GDM1 (cell line): Measurements from ENCODE around the gene PARD6A.

Experiments
- DNase-seq: peaks from one replicate; lab custom pipeline; 2025; lab: John Stamatoyannopoulos, UW

The PARD6A gene

DNA sequence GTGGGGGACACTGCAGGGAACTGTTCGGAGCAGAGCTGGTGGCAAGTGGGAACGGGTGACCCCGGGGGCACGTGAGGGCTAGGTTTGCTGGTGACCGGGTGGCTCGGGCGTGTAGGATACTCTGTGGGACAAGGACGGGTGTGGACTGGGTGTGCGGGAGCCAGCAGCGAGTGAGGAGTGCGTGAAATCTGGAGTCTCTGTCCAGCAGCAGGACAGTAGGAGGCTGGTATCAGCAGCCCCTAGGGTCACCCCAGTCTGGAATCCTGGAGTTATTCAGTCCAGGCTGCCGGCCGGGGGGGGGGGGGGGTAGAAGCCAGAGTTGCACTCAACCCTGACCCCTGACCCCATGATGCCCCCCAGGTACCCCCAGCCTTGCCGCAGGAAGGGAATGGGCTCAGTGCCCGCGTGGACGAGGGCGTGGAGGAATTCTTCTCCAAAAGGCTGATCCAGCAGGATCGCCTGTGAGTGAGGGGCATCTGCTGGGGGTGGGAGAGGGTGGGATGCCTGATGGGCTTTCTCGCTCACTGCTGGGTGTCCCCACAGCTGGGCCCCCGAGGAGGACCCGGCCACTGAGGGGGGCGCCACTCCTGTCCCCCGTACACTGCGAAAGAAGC is 6.9 kb upstream of the PARD6A start:
- DNase-seq, result no peak

DNA sequence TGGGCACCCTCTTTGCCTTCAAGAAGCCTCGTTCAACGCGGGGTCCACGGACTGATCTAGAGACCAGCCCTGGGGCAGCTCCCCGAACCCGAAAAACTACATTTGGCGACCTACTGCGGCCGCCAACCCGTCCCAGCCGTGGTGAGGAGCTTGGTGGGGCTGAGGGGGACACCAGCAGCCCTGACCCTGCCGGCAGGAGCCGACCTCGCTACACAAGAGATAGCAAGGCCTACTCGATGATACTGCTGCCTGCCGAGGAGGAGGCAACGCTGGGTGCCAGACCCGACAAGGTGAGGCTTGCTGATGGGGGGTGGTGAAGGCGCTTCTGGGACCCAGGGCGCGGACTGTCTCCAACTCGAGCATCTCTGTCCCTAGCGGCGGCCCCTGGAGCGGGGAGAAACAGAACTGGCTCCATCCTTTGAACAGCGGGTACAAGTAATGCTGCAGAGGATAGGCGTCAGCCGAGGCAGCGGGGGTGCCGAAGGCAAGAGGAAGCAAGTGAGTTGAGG is 6.3 kb upstream of the PARD6A start:
- DNase-seq, result no peak

DNA sequence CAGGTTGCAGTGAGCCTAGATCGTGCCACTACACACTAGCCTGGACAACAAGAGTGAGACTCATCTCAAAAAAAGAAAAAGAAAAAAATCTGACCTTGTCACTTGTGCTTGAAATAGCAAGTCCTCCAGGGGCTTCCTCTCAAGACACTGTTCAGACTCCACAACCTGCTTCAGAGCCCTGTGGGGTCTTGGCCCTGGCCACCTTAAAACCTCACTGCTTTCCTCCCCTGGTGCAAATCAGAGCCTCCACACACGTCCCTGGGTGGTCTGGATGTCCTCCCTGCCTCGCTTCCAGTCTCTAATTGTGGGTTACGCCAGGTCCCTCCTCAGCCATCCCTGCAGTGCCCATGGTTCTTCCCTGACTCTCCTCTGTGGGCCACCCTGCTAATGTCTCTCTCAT is 5.4 kb upstream of the PARD6A start:
- no peak for DNase-seq

DNA sequence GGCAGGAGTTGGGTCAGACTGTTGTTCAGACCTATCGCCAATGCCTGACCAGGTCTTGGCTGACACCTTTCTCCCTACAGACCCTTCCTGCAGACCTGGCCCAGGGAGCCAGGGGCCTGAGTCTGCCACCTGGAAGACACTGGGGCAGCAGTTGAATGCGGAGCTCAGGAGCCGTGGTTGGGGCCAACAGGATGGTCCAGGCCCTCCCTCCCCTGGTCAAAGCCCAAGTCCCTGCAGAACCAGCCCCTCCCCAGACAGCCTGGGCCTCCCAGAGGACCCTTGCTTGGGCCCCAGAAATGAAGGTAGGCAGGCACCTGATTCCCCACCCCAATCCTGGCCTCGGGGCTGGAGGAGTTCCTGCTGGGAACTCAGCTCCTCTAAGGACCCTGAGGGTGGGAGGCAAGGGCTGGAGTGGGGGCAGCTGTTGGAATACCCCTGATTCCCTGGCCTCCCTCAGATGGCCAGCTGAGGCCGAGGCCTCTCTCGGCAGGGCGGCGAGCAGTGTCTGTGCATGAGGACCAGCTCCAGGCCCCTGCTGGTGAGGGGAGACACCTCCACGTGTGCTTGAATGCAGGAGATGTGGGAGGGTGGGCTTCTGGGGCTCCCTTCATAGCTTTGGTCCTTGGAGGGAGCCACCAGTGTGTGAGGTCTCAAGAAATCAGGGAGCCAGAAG is 4.3 kb upstream of the PARD6A start:
- no peak for DNase-seq

DNA sequence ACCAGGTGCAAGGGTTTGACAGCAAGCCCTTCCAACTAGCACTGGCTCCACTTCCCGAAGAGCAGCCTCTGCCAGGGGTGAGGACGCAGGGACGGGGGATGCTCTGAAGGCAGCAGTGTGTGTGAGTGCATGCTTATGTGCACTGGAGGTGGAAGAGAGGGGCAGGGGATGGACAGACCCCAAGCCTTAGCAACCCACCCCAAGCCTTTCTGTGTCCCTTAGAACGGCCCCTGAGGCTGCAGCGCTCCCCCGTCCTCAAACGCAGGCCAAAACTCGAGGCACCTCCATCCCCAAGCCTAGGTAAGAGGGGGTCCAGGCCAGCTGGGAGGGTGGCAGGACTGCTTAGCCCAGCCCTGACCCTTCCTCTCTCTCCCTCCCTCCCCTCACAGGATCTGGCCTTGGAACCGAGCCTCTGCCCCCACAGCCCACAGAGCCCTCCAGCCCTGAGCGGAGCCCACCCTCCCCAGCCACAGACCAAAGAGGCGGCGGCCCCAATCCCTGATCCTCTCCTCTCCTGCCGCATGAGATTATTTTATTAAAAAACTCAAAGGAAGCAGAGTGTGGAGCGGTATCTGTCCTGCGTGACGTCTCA is 3.6 kb upstream of the PARD6A start:
- no peak for DNase-seq

DNA sequence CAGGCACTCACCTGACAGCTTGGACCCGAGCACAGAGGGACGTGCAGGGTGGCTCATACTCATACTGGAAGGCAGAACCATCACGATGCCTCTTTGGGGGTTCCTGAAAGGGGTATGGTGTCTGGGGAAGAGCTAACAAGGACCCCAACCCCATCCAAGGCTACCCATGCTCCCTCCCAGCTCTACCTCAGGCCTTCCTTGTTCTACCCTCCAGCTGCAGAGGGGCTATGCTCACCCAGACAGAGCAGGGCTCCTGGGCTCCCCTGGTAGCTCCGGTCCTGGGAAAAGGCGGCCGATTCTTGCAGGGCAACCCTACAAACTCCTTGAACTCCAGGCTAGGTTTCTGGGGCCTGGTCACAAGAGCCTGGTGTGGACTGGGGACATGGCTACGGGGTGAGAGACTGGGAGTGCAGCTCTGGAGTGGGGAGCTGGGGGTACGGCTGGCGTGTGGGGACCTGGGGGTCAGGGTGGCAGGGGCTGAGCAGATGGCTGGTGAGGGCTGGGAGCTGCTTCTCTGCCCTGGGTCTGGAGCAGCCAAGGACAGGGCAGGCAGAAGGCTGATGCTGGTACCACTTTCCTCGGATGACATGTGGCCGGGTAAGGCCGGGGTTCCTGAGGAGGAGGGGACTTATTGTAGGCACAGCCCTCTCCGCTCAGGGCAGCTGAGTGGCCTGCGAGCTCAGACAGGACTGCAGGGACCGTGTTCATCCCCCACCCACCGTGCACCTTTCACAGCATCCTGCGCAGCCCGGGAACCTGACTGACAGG is 2.8 kb upstream of the PARD6A start:
- DNase-seq, result no peak

DNA sequence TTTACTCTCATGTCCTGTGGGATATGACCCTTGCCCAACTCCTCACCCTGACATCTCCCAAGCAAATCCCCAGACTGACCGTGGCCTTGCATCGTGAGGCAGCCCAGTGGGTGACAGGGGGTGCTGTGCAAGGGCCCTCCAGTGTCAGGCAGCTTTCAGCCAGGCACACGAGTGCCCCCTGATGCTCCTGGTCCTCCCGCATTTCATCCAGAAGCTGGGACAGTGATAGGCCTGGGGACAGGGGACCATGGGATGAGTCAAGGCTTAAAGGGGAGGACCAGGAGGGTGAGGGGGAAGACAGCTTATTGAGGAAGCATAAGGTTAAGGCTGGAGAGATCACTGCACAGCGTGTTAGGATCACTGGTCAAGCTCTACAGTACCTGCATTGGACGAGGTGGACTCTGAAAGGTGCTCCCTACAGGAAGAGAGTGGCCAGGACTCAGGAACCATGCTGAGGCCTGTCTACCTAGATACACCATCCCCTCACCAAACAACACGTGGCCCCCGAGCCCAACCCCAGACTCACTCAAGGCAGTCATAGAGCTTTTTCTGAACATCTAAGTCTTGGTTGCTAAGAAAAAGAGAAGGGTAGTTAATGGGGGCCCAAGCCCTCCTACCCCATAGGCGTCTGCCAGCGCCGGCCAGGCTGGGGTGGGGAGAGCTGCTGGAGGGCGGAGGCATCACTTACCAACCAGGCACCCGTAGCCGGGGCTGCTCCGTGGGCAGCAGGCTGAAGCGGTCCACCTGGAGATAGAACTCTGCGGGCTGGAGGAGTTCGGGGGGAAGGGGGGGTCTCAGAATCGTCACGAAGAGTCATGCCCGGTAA is 1.7 kb upstream of the PARD6A start:
- no peak for DNase-seq

DNA sequence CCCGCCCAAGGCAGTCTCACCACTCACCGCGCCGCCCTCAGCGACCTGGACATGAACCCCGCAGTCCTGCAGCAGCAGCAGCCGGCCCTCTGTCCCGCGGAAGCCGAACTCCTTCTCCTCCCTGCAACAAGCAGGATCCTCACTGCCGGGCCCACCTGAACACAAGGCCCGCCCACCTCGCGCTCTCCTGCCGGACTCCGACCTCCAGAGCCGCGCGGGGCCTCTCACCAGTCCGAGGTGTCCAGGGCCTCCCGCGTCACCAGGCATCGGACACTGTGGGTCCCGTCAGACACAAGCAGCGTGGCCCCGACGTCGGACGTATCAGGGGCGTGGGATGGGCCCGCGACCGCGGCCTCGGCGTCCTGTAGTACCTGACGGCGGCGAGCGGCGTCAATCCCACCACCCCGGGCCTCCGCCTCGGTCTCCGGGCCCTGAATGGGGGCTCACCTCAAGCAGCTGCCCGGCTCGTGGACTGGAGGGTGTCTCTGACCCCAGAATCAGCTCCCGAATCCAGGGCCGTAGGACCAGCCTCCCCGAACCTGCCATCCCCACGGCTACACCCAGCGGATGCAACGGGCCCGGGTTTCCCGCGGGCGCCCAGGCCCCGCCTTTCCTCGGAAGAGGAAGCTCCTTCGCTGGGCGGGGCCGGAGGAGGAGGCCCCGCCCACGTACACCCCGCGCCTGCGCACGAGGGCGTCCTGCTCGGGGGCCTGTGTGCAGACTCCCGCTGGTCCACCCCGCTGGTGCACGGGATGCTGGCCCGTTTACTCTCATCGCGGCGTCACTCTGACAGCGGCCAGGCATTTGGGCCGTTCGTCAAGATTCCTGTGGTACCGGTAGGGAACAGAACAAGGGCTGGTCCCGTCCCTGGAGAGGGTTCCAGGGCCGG is 841 bp upstream of the PARD6A start, which contains the start of gene ACD:
Gene ACD, minus strand, starts transcription at position 586 of the 889 bp plus-strand sequence. Its CDS starts 40 bp downstream, at position 546.
- DNase-seq, result peak; percentile 68

DNA sequence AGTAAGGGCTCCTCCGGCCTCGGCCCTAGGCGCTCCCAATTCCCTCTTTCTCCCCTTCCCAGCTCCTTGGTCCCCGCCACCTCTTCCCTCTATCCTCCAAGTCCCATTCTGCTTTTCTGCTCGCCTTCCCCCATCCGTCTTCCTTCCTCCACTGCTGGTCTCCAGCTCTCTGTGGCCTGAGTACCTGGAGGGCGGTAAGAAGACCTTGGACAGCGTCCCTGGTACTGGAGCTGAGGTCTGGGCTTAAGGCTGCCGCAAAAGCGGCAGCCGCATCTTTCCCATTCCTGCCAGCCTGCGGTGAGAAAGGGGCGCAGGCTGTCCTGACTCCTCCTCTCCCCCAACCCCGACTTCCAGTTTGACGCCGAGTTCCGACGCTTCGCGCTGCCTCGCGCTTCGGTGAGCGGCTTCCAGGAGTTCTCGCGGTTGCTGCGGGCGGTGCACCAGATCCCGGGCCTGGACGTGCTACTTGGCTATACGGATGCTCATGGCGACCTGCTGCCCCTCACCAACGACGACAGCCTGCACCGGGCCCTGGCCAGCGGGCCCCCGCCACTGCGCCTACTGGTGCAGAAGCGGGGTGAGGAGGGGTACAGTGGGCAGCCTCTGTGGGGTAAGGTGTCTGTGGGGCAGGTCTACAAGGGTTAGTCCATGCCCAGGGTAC is 471 bp downstream of the PARD6A start:
- no peak for DNase-seq

DNA sequence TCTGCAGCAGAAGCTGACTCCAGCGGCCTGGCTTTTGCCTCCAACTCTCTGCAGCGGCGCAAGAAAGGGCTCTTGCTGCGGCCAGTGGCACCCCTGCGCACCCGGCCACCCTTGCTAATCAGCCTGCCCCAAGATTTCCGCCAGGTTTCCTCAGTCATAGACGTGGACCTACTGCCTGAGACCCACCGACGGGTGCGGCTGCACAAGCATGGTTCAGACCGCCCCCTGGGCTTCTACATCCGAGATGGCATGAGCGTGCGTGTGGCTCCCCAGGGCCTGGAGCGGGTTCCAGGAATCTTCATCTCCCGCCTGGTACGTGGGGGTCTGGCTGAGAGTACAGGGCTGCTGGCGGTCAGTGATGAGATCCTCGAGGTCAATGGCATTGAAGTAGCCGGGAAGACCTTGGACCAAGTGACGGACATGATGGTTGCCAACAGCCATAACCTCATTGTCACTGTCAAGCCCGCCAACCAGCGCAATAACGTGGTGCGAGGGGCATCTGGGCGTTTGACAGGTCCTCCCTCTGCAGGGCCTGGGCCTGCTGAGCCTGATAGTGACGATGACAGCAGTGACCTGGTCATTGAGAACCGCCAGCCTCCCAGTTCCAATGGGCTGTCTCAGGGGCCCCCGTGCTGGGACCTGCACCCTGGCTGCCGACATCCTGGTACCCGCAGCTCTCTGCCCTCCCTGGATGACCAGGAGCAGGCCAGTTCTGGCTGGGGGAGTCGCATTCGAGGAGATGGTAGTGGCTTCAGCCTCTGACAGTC is 1.3 kb downstream of the PARD6A start:
- DNase-seq, result no peak

DNA sequence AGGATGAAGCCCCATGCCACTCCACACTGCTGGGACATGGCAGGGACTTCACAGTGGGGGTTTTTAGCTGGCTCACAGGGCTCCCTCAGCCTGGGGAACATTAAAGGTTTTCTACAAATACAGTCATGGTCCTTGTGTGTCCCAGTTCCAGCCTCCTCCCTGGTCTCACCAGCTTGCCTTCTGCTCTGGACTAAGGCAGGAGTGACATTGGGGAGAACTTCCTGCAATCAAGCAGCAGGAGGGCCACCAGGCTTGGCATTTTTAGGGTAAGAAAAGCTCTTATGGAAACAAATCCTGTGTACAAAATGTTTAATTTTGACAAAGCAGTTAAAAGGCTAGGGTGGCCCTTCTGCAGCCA is 1.9 kb downstream of the PARD6A start:
- DNase-seq, result no peak

DNA sequence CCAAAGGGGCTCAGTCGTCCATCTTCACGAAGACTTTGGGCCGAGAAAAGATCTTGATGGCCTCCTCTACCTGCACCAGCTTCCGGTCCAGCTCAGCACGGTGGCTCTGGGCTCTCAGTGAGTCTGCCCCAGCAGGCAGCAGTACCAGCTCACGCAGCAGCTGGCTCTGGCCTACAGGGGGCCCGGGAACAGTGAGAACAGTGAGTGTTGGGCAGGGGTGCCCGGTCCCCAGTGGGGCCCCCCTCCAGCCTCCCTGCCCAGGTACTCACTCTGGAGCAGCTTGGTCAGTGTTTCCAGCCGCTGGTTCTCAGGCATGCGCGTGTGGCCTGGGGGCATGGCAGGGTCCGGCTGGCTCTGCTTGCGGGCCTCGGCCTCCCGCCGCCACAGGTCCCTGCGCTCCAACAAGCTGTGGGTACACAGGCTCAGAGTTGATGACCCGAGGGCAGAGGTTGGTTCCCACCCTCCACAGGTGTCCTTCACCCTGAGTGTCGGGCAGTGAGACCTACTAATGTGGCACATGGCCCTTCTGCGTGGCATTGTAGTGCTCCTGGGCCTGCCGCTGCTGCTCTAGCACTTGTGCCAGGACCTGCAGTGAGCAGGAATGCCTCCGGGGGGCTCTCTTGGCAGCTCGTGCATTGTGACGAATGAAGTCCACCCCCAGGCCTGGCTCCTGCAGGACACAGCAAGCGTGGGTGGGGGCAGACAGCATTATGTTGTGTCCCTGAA is 2.6 kb downstream of the PARD6A start:
- DNase-seq, result no peak

DNA sequence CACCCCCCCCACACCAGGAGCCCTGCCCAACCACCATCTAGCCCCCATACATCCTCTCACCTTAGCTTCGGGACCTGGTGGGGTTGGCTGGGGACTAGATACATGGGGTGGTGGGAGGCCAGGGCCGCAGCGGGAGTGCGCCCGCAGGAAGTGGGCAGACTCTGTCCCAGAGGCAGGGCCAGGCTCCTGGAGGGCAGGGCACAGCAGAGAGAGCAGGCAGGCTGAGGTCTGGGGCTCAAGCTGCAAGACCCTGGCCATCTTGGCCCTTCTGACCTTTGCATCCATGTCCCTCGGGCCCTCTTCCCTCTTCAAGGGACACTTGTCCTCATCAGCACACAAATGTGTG is 3.1 kb downstream of the PARD6A start:
- no peak for DNase-seq

DNA sequence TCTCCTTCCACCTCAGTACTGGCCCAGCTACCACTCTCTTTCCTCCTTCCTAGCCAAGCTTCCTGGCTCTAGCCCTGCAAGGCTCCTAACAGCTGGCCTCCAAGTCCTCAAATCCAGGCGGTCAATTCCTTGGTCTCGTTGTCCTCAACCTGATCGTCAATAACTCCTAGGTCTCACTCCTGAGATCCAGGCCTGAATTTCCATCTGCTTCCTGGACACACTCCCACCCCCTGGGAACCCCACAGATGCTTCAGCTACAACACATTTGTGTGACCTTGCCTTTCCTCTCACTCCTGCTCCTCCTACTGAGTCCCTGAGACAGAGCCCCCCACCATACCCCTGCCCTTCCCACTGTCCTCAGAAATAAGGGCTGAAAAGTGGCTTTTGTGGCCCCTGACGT is 3.5 kb downstream of the PARD6A start:
- no peak for DNase-seq

DNA sequence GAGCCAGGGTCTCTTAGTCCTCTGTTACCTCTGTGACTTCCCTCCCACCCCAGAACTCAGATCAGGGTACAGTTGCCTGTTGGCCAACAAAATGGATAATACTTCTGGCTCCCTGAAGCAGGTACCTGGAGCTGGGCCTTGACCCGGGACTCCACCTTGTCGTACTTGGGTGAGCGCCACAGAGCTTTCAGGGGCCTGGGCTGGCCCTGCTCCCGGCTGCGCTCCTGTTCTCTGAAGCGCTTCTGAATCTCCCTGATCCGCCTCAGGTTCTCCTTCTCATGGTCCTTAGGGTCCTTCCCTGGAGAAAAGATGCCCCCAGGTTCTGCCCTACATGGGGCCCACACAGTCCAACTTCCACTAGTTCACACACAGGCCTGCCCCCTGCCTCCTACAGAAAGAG is 4.1 kb downstream of the PARD6A start:
- no peak for DNase-seq

DNA sequence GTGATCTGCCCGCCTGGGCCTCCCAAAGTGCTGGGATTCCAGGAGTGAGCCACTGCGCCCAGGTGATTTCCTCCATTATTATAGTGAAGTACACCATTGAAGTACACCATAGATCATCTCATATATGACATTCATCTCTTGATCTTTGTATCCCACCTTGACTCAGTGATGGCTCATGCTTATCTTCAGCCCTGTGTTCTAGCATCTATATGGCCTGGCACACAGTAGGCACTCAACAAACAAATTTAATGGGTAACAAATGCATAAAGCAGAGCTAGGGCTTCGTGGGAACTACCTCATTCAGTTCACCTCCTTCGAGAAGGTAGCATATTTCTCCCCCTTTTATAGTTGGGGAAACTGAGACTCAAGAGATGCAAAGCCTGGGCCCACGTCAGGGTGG is 4.8 kb downstream of the PARD6A start:
- DNase-seq, result no peak

DNA sequence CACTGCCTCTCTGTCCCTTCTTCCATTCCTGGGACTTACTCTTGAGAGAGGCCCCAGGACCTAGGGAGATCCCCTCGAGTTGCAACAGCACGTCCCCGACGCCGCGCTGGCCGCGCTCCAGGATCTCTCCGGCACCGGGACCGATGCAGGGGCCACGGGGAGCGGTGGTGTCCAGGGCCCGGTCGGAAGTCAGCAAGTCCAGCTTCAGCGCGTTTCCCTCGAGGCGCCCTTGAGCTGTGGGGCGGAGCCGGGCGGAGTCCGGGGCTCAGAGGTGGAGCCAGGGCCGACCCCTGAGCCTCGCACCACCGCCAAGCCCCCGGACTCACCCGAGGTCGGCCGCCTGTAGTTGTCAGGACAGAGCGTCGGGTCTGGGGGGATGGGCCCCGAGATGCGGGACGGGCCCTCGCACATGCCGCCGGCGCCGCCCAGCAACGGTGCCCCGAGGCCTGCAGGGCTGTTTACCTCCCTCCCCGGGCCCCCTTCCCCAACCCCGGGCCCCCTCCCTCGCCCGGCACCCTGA is 5.3 kb downstream of the PARD6A start:
- no peak for DNase-seq

DNA sequence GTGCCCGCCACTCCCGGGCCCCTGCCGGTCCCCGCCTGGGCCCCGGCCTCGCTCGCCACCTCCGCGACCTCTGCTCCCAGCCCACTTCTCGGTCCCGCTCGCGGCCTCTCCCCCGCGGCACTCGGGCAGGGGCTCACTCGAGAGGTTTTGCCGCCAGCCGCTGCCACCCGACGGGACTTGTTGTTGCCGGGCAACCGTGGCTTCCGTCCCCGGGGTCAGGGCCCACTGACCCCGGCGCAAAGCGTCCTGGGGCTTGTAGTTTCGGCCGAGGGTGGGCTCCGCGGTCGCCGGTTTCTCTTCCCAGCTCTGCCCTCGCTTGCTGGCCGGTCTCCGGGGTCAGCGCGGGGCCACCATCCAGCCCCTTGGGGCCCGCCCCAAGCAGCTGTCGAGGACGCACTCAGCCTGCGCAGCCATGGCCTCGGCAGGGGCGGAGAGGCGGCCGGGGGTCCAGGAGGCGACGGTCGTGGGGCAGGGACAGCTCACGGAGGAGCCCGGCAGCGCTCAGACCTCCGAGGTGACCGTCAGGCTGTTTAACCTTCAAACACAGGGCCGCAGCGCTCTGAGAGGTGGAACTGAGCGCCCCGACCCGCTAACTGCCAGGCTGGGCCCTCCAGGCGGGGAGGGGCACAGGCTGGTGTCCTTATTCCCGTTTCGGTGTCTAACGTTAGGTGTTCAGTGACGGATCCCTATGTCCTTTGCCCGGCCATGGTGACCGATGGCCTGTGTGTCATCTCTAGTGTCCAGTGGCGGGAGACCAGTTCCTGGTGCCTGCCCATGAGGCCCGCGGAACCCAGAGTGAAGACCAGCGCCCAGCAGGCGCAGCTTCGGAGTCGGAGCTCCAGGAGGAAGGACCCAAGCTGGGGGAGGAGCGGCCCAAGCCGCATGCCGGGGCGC is 6.0 kb downstream of the PARD6A start, which contains the start of the genes C16orf86 and ENKD1:
Gene C16orf86, plus strand, starts transcription at position 256 of the 894 bp plus-strand sequence. Its CDS starts 157 bp downstream, at position 413.
Gene ENKD1, minus strand, starts transcription at position 192 of the 894 bp plus-strand sequence. CDS start 308 bp downstream, outside the sequence.
- peak; percentile 33 for DNase-seq
